ENCODE results near the gene SLC10A7. TPM values are rescaled to one million over a fixed set of nuclear protein-coding genes. Genes with fewer than 3 reads are reported as not detected.

SLC10A7 gene
- total and polyA plus RNA-seq, 2 of the 8 experiments (the other 6 are each of a cell fraction or from before 2014, with no cell fraction given): 2.5 to 2.9 TPM

DNA sequence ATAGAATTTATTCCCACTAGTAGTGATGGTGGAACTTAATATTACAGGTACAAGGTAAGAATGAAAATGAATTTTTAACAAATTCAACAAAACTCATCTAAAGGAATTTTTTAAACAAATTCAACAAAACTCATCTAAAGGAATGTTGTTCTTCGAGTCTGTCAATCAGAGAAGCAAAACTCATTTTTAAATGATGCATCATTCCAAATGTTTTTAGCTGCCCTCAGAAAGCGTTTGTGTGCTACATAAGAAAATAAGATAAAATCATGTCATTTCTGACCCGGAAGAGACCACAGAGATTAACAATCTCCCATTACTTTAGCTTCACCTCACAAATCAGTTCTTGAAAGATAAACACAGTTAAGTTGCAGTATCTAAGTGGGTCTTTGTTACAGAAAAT lies 178.0 kb downstream of the SLC10A7 start (continued):
- TF ChIP-seq, protein P1, sequence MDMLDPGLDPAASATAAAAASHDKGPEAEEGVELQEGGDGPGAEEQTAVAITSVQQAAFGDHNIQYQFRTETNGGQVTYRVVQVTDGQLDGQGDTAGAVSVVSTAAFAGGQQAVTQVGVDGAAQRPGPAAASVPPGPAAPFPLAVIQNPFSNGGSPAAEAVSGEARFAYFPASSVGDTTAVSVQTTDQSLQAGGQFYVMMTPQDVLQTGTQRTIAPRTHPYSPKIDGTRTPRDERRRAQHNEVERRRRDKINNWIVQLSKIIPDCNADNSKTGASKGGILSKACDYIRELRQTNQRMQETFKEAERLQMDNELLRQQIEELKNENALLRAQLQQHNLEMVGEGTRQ (IDR thresholded peaks at IDR 0.05; ENCODE audit: low read length): no peak
- no peak for TF ChIP-seq BCL11A (IDR thresholded peaks at IDR 0.05; ENCODE audit: low read depth in 2 of 2, low read length in 2 of 2)
- no peak for TF ChIP-seq ZNF274 (IDR thresholded peaks at IDR 0.05; ENCODE audit: borderline replicate concordance, extremely low read depth, low read length)
- no peak for TF ChIP-seq EGR1 (IDR thresholded peaks at IDR 0.05; ENCODE audit: borderline replicate concordance, low read depth, low read length)
- no peak for TF ChIP-seq HDAC2 (IDR thresholded peaks at IDR 0.05; ENCODE audit: borderline replicate concordance in 1 of 2, low read depth in 2 of 2, low read length in 2 of 2)
- TF ChIP-seq CBX8 (IDR thresholded peaks at IDR 0.05; ENCODE audit: borderline replicate concordance, low read depth, low read length): no peak
